Cardiac fibroblast (primary cell): ENCODE measurements around the gene CNBD2.

Experiments used
- DNase-seq, 2 donors: peaks; one replicate each; pipeline versions ENCODE4 v3.0.0 to v3.0.0-alpha.2; 2010; ENCODE audit warnings: low read depth in 2 of 2
- H3K4me3 ChIP-seq, 2 donors: replicated peaks in 1 of 2; 1 replicate in 1 of 2; 2 replicates in 1 of 2; pipeline ENCODE4 v1.5.1; 2011; ENCODE audit warnings: low read depth in 2 of 2, low read length in 2 of 2, mild to moderate bottlenecking in 2 of 2, moderate library complexity in 1 of 2
- TF ChIP-seq, protein P1 (sequence below): IDR thresholded peaks from one replicate; pipeline ENCODE4 v1.5.1; 2011; ENCODE audit warnings: low read depth, mild to moderate bottlenecking, low read length, inconsistent platforms

The CNBD2 gene

DNA sequence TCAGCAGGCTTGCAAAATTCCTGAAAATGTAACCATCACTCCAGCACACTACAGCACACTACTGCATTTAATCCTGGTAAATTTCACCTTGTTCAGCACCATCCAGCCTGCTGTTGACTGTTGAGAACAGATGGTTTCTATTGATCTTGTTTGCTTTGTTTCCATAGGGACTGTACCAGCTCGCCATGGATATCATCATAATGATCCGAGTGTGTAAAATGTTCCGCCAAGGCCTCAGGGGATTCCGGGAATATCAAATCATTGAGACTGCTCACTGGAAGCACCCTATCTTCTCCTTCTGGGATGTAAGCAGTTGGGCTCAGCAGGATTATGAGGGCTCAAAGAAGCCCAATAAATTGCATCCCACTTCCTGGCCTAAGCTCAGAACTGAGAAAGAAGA lies 4.1 kb downstream of the CNBD2 start:
- no peak for DNase-seq
- TF ChIP-seq, protein P1, sequence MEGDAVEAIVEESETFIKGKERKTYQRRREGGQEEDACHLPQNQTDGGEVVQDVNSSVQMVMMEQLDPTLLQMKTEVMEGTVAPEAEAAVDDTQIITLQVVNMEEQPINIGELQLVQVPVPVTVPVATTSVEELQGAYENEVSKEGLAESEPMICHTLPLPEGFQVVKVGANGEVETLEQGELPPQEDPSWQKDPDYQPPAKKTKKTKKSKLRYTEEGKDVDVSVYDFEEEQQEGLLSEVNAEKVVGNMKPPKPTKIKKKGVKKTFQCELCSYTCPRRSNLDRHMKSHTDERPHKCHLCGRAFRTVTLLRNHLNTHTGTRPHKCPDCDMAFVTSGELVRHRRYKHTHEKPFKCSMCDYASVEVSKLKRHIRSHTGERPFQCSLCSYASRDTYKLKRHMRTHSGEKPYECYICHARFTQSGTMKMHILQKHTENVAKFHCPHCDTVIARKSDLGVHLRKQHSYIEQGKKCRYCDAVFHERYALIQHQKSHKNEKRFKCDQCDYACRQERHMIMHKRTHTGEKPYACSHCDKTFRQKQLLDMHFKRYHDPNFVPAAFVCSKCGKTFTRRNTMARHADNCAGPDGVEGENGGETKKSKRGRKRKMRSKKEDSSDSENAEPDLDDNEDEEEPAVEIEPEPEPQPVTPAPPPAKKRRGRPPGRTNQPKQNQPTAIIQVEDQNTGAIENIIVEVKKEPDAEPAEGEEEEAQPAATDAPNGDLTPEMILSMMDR: no peak
- no peak overlapping the region for H3K4me3 ChIP-seq

DNA sequence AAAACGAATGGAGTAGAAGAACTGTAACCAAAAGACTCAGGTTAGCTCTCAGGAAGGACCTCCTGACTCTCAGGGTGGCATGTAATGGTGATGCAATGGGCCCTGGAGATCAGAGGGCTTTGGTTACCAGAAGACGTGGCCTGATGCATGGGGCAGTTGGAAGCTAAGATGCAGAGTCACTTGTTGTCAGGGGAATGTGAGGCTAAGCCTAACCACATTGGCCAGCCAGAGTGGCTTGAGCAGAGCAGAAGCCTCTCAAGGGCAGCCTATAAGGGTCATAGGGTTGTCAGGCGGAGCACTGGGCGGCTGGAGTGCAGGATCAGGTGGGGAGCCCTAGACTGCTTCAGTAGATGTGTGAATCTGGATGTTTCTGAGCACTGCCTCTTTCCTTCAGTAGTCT lies 5.9 kb downstream of the CNBD2 start:
- TF ChIP-seq, protein P1: no peak
- H3K4me3 ChIP-seq: no peak overlapping the region
- no peak for DNase-seq

DNA sequence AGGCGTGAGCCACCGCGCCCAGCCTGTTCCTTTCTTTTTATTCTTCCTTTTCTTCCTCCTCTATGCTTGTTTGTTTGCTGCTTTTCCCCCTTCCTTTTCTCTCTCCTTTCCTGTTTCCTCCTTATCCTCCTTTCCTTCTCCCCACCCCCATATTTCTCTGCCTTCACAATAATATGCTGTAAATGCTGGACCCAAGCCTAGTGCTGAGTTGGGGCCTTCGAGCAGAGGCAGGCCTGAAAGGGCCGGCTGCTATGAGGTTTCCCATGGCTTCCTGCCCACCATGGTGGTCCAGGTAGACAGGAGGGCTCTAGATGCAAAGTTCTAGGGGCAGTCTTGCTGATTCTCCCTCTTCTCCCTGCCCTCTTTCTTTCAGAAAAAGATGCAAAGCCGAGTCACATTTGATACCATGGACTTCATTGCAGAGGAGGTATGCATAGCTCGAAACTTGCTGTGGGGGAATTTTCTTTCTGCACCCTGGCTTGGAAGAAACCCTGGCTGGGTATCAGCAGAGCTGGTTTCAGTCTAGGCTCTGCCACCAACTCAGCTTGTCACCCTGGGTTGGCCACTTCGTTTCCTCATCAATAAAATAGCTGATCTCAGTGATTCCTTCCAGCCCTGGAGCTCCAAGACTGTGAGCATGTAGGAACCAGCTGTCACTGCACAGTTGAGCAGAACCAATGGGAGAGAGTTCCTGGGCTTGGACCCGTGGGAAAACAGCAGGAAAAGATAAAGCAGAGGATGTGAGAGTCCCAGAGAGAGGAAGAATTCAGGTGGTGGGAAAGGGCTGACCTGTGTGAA lies 7.4 kb downstream of the CNBD2 start:
- H3K4me3 ChIP-seq: no peak overlapping the region
- TF ChIP-seq, protein P1: no peak
- DNase-seq: no peak

DNA sequence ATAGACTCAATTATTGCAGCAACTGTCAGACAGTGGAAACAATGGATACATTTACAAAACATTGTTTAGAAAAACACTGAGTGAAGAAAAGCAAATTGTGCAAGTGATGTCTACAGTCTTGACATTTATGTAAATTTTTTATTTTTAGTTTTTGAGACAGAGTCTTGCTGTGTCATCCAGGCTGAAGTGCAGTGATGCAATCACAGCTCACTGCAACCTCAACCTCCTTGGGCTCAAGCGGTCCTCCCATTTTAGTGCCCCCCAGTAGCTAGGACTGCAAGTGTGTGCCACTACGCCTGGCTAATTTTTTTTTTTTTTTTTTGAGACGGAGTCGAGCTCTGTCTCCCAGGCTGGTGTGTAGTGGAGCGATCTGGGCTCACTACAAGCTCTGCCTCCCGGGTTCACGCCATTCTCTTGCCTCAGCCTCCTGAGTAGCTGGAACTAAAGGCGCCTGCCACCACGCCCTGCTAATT lies 9.7 kb downstream of the CNBD2 start:
- TF ChIP-seq, protein P1: no peak
- DNase-seq: peak; percentile 46 to 77
- no peak overlapping the region for H3K4me3 ChIP-seq

DNA sequence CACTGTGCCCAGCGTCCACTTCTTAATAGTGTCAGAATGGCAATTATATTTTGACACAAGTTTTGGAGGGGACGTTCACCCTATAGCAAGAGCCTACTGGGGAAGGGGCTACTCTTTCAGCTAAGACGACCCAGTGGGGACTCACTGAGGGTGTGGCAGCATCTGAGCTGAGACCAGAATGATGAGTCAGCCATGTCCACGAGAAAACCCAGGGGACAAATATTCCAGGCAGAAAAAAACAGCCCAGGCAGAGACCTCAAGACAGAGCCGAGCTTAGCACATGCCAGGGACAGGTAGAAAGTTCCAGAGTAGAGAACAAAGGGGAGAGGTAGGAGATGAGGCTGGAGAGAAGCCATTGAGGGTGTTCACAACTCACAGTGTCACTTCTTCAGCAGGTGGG lies 11.2 kb downstream of the CNBD2 start:
- peak in 1 of 2 donors; percentile 50 for DNase-seq
- H3K4me3 ChIP-seq: no peak overlapping the region
- TF ChIP-seq, protein P1: no peak

DNA sequence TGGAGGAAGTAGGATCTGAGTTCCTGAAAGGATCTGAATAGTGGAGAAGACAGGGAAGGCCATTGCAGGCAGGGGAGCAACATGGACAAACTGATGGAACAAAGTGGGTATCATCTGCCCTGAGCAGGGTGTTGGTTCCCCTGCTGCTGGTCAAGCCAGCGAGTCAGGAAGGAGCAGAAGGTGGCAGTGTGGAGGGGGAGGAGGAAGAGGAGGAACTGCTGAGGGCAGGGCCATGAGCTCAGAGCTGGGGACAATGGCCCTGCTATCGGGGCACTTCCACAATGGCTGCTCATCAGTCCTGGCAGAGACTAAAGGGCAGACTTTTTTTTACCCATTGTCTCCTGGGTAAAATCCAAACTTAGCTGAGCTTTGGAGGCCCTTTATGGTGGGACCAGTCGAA lies 13.6 kb downstream of the CNBD2 start:
- H3K4me3 ChIP-seq: no peak overlapping the region
- no peak for DNase-seq
- TF ChIP-seq, protein P1: no peak
